HepG2 (cell line): Measurements from ENCODE around the gene ABL2. TPM values are rescaled to one million over a fixed set of nuclear protein-coding genes. Genes with fewer than 3 reads are reported as not detected.

ENCODE experiments used
- ATAC-seq: fragments of 200-7000 bp; cut with Tn5 transposase; 3 replicates; pipeline ENCODE4 v1.9.1; 2020; ENCODE audit warnings: mild to moderate bottlenecking, moderate library complexity
- BruUV-seq: library from RNA; stranded (reverse); fragments of 400-500 nt; replicated peaks from 2 replicates; lab custom pipeline; 2021; lab: Mats Ljungman, UMichigan
- CTCF ChIA-PET: fragments of 300-600 bp; formaldehyde crosslinking; extraction: SDS; loops from one replicate; lab custom pipeline; 2021; ENCODE audit warnings: low total read pairs, inconsistent platforms, low intra/inter-chr PET ratio; lab: Yijun Ruan, JAX
- POLR2A ChIA-PET: fragments of 350-600 bp; sonication (Branson Sonifier 250); formaldehyde crosslinking; loops from one replicate; lab custom pipeline; 2020; ENCODE audit warnings: antibody characterized with exemption, inconsistent platforms; lab: Yijun Ruan, JAX
- DNase-seq: peaks from one replicate; pipeline ENCODE4 v3.0.0-alpha.2; 2015; ENCODE audit warnings: low spot score
- FAIRE-seq: peaks from 3 replicates; lab custom pipeline; 2011; peaks lifted over from hg19 to GRCh38; lab: Jason Lieb, UNC
- H2AFZ ChIP-seq: one replicate; pipeline ENCODE4 v1.6.1; 2011; ENCODE audit warnings: low read length, inconsistent platforms
- H3K27ac ChIP-seq: fragments of 300-600 bp; 3 replicates; pipeline ENCODE4 v1.8.0; 2011; ENCODE audit warnings: mixed run types, mild to moderate bottlenecking, mixed read lengths, low read length, inconsistent platforms; ENCODE audit not compliant: insufficient read depth; ENCODE audit errors: extremely low read length
- H3K27me3 ChIP-seq, 2 experiments: fragments of 200-600 bp in 1 of 2; 2 replicates in 1 of 2; 3 replicates in 1 of 2; pipeline versions ENCODE4 v1.6.0 to v1.8.0; 2011; ENCODE audit warnings: low read length in 2 of 2, mild to moderate bottlenecking in 2 of 2, moderate library complexity in 2 of 2, inconsistent platforms in 1 of 2; ENCODE audit not compliant: insufficient read depth in 2 of 2, control insufficient read depth in 1 of 2
- H3K36me3 ChIP-seq, 2 experiments: fragments of 200-600 bp in 1 of 2; replicated peaks in 1 of 2; 2 replicates in 1 of 2; 3 replicates in 1 of 2; pipeline versions ENCODE4 v1.5.1 to v1.8.0; 2011; ENCODE audit warnings: low read length in 2 of 2, inconsistent platforms in 1 of 2; ENCODE audit not compliant: insufficient read depth in 2 of 2, control insufficient read depth in 1 of 2
- H3K4me1 ChIP-seq: 2 replicates; pipeline ENCODE4 v1.5.1; 2012; ENCODE audit warnings: low read length, inconsistent platforms; ENCODE audit not compliant: insufficient read depth
- H3K4me2 ChIP-seq: 2 replicates; pipeline ENCODE4 v1.6.0; 2011; ENCODE audit warnings: low read depth, low read length, inconsistent platforms
- H3K4me3 ChIP-seq, 3 experiments: fragments of 200-600 bp in 1 of 3; sonication (generic), shearing (Covaris generic) in 1 of 3; replicated peaks in 1 of 3; 2 replicates each; pipeline ENCODE4 v1.5.1; 2011 to 2016; ENCODE audit warnings: low read length in 3 of 3, inconsistent platforms in 2 of 3, low read depth in 2 of 3, mild to moderate bottlenecking in 2 of 3, control low read depth in 1 of 3, mixed read lengths in 1 of 3; ENCODE audit not compliant: insufficient read depth in 1 of 3
- H3K79me2 ChIP-seq: one replicate; pipeline ENCODE4 v1.6.1; 2011; ENCODE audit warnings: low read length, inconsistent platforms; ENCODE audit not compliant: insufficient read depth
- H3K9ac ChIP-seq: 2 replicates; pipeline ENCODE4 v1.6.0; 2011; ENCODE audit warnings: mild to moderate bottlenecking, low read depth, low read length, inconsistent platforms; ENCODE audit not compliant: insufficient read depth
- H3K9me3 ChIP-seq: 2 replicates; pipeline ENCODE4 v1.5.1; 2012; ENCODE audit warnings: mild to moderate bottlenecking, low read length
- H4K20me1 ChIP-seq: 2 replicates; pipeline ENCODE4 v1.6.0; 2011; ENCODE audit warnings: inconsistent platforms, mild to moderate bottlenecking, low read length, moderate library complexity; ENCODE audit not compliant: insufficient read depth
- ATF3 ChIP-seq: sonication (generic); formaldehyde crosslinking; IDR thresholded peaks from 2 replicates; pipeline ENCODE4 v1.4.0; 2020; ENCODE audit warnings: missing genetic modification reagents
- BCL6 ChIP-seq: IDR thresholded peaks from 2 replicates; pipeline ENCODE4 v1.6.1; 2016; ENCODE audit warnings: missing genetic modification reagents, missing compliant biosample characterization
- ESRRA ChIP-seq: sonication (generic); formaldehyde crosslinking; IDR thresholded peaks from 2 replicates; pipeline ENCODE4 v1.5.1; 2020; ENCODE audit warnings: mild to moderate bottlenecking, low read depth, missing genetic modification reagents
- HDAC6 ChIP-seq: fragments of 200-600 bp; sonication (generic); IDR thresholded peaks from 2 replicates; pipeline ENCODE4 v1.7.0; 2017; ENCODE audit warnings: mild to moderate bottlenecking, antibody characterized with exemption, low read length, low read depth
- MEIS2 ChIP-seq: sonication (generic); formaldehyde crosslinking; IDR thresholded peaks from 2 replicates; pipeline ENCODE4 v1.9.0; 2021; ENCODE audit warnings: mild to moderate bottlenecking, missing genetic modification reagents
- MTF1 ChIP-seq: sonication (generic); formaldehyde crosslinking; IDR thresholded peaks from 2 replicates; pipeline ENCODE4 v1.5.0; 2020; ENCODE audit warnings: missing genetic modification reagents
- NCOA5 ChIP-seq: sonication (generic); formaldehyde crosslinking; IDR thresholded peaks from 2 replicates; pipeline ENCODE4 v1.4.0; 2020; ENCODE audit warnings: missing genetic modification reagents
- SSRP1 ChIP-seq: IDR thresholded peaks from 2 replicates; pipeline ENCODE4 v1.6.1; 2016; ENCODE audit warnings: control low read depth
- TRIM22 ChIP-seq: fragments of 450-650 bp; IDR thresholded peaks from 2 replicates; pipeline ENCODE4 v1.6.1; 2017
- TSC22D2 ChIP-seq: sonication (generic); formaldehyde crosslinking; IDR thresholded peaks from 2 replicates; pipeline ENCODE4 v1.5.1; 2020; ENCODE audit warnings: missing genetic modification reagents, mild to moderate bottlenecking, borderline replicate concordance
- ZC3H13 ChIP-seq: sonication (generic); formaldehyde crosslinking; IDR thresholded peaks from 2 replicates; pipeline ENCODE4 v1.8.1; 2023; ENCODE audit warnings: mild to moderate bottlenecking, missing genetic modification reagents, moderate library complexity
- ZNF34 ChIP-seq: sonication (generic); formaldehyde crosslinking; IDR thresholded peaks from 2 replicates; pipeline ENCODE4 v1.4.0; 2020; ENCODE audit warnings: mild to moderate bottlenecking, missing genetic modification reagents, borderline replicate concordance
- ZNF460 ChIP-seq: sonication (generic); formaldehyde crosslinking; IDR thresholded peaks from 2 replicates; pipeline ENCODE4 v1.5.1; 2020; ENCODE audit warnings: missing genetic modification reagents, mild to moderate bottlenecking, borderline replicate concordance
- ZNF547 ChIP-seq: sonication (generic); formaldehyde crosslinking; IDR thresholded peaks from 2 replicates; pipeline ENCODE4 v1.5.1; 2020; ENCODE audit warnings: mild to moderate bottlenecking, missing genetic modification reagents
- ZNF556 ChIP-seq: sonication (generic); formaldehyde crosslinking; IDR thresholded peaks from 2 replicates; pipeline ENCODE4 v1.4.0; 2020; ENCODE audit warnings: mild to moderate bottlenecking, missing genetic modification reagents, borderline replicate concordance
- ZNF710 ChIP-seq: sonication (generic); formaldehyde crosslinking; IDR thresholded peaks from 2 replicates; pipeline ENCODE4 v1.5.0; 2020; ENCODE audit warnings: mild to moderate bottlenecking, missing genetic modification reagents, borderline replicate concordance
- ZSCAN29 ChIP-seq: sonication (generic); formaldehyde crosslinking; conservative IDR thresholded peaks from 2 replicates; pipeline ENCODE4 v1.4.0; 2020; ENCODE audit warnings: mild to moderate bottlenecking, missing genetic modification reagents
- WGBS: methylation state at CpG from one replicate; pipeline ENCODE4 v1.1.6; 2017; ENCODE audit warnings: low lambda C conversion rate; 5-methylcytosine and 5-hydroxymethylcytosine counted together
- in situ Hi-C: cut with HindIII; loops from 2 replicates; pipeline ENCODE4 v1.10.0; 2017; ENCODE audit warnings: low pct_unique_long_range_greater_than_20kb; ENCODE audit not compliant: extremely low pct_ligation_motif_present
- intact Hi-C: fragments of 100-400 bp; cut with micrococcal nuclease; formaldehyde crosslinking; loops from one replicate; pipeline ENCODE4 v1.10.0; 2022; ENCODE audit not compliant: unreplicated experiment
- polyA plus RNA-seq, 8 experiments: library from polyadenylated mRNA; depleted of rRNA in 3 of 8; stranded (reverse) in 7 of 8; unstranded in 1 of 8; fragments of >200 nt; fragmentation: Illumina TruSeq in 4 of 8; extraction: Trizol in 4 of 8; gene quantifications; 2 replicates each; pipeline versions ENCODE4 v1.2.1 to v1.2.3, GENCODE V29; 2011 to 2016; ENCODE audit warnings: low read depth in 4 of 8, missing spikeins in 1 of 8, mixed read lengths in 1 of 8; ENCODE audit not compliant: insufficient read depth in 1 of 8
- total RNA-seq, 5 experiments: library from RNA; depleted of rRNA; stranded (reverse); fragments of >200 nt; fragmentation: Illumina TruSeq; extraction: Trizol; gene quantifications; 2 replicates each; pipeline ENCODE4 v1.2.3, GENCODE V29; 2016; ENCODE audit warnings: low read depth in 1 of 5

Gene ABL2
- total and polyA plus RNA-seq, 2 of the 13 experiments (the other 11 are each of a cell fraction or from before 2014, with no cell fraction given) = 5.8 to 6.0 TPM

GRCh38 chr1:179081687-179082332, 147.7 kb downstream of the ABL2 start, which contains the start of gene TOR3A (continued):
- TF ChIP-seq MEIS2 (peak; percentile 79; the same call in 1 of the 2 replicates), SSRP1 (no peak), ZNF710 (CRISPR knock-in tag) (no peak; the same call in 1 of the 2 replicates), NCOA5 (no peak), ZNF547 (no peak; the same call in 1 of the 2 replicates)

- Histone ChIP-seq H3K27me3 (no peaks in the 10 kb centered on the region), H3K4me1 (peaks cover 39% of the 10 kb centered on the region), H3K27ac (peak overlapping the region; percentile 77), H4K20me1 (no peaks in the 10 kb centered on the region), H3K4me3 (peak overlapping the region; percentile 58 to 86 (median 85)), H2AFZ (no peak overlapping the region), H3K9ac (peak overlapping the region; percentile 79), H3K4me2 (peak overlapping the region; percentile 96), H3K9me3 (no peaks in the 10 kb centered on the region), H3K79me2 (peaks cover 16% of the 10 kb centered on the region), H3K36me3 (peaks cover under 1 to 7% of the 10 kb centered on the region in 2 experiments; a peak in 2 of 5 replicates)
- POLR2A ChIA-PET = interaction anchor here (1.6 to 3.2 kb wide), 3 partner anchors 10 to 213 kb away, joined by 6 to 20 read pairs (median 6); partner anchors contain the start of gene SOAT1
- FAIRE-seq = no peak
- in situ Hi-C loops (loop anchor here (10.0 kb wide), 1 partner anchor 284 kb away; the partner anchor contains the start of gene AXDND1), intact Hi-C loops (loop anchor here (2.0 kb wide), 1 partner anchor 114 kb away; no protein-coding TSS in a partner anchor)
- TSS peak; percentile 71 for BruUV-seq
- ATAC-seq = peak; percentile 9; the same call in 2 of the 3 replicates
- no peak for DNase-seq
- 19% methylated on average over 18 of the region's 18 CpGs for WGBS
- CTCF ChIA-PET = no interaction called here
- TF ChIP-seq ZNF547 (no peak; the same call in 1 of the 2 replicates), ATF3 (CRISPR knock-in tag) (no peak), ZNF34 (no peak), ESRRA (CRISPR knock-in tag) (no peak), ZC3H13 (CRISPR knock-in tag) (no peak), ZSCAN29 (CRISPR knock-in tag) (no peak), ZNF460 (CRISPR knock-in tag) (no peak), HDAC6 (no peak), TRIM22 (no peak), ZNF556 (CRISPR knock-in tag) (0 out of 2 replicates have a peak, but pooled peaks have one; percentile 33), BCL6 (CRISPR knock-in tag) (no peak), MTF1 (CRISPR knock-in tag) (no peak), TSC22D2 (CRISPR knock-in tag) (no peak)
These were observed 148.4 kb downstream of the ABL2 start for GRCh38 chr1:179080866-179081686.
